Mesenchymal stem cell (in vitro differentiated cells and primary cell): ENCODE results near the gene TRAF1.

Source experiments
- DNase-seq: peaks from one replicate; pipeline ENCODE4 v3.0.0-alpha.2; 2013
- H2AFZ ChIP-seq: one replicate; pipeline ENCODE4 v1.6.1; 2013; ENCODE audit warnings: low read depth, mild to moderate bottlenecking, control low read depth, inconsistent platforms, low read length, moderate library complexity
- H2AK5ac ChIP-seq: 2 replicates; pipeline ENCODE4 v1.6.1; 2013; ENCODE audit warnings: low read length, moderate library complexity, mild to moderate bottlenecking, inconsistent platforms; ENCODE audit not compliant: severe bottlenecking
- H2BK120ac ChIP-seq: one replicate; pipeline ENCODE4 v1.6.1; 2013; ENCODE audit warnings: low read depth, mild to moderate bottlenecking, inconsistent platforms, low read length, moderate library complexity
- H2BK12ac ChIP-seq, 2 experiments: one replicate each; pipeline ENCODE4 v1.6.1; 2013; ENCODE audit warnings: inconsistent platforms in 2 of 2, low read length in 2 of 2, mild to moderate bottlenecking in 2 of 2, moderate library complexity in 2 of 2, control low read depth in 1 of 2
- H2BK15ac ChIP-seq: one replicate; pipeline ENCODE4 v1.6.1; 2013; ENCODE audit warnings: mild to moderate bottlenecking, low read depth, inconsistent platforms; ENCODE audit not compliant: poor library complexity, severe bottlenecking
- H2BK5ac ChIP-seq: 2 replicates; pipeline ENCODE4 v1.6.1; 2013; ENCODE audit warnings: low read depth, mild to moderate bottlenecking, low read length, control low read depth, inconsistent platforms; ENCODE audit not compliant: poor library complexity, severe bottlenecking
- H3K14ac ChIP-seq, 2 experiments: one replicate each; pipeline ENCODE4 v1.6.1; 2013; ENCODE audit warnings: inconsistent platforms in 2 of 2, low read length in 2 of 2, control low read depth in 1 of 2, mild to moderate bottlenecking in 1 of 2, moderate library complexity in 1 of 2
- H3K18ac ChIP-seq, 2 experiments: one replicate each; pipeline ENCODE4 v1.6.1; 2013; ENCODE audit warnings: inconsistent platforms in 2 of 2, low read length in 2 of 2, control low read depth in 1 of 2, low read depth in 1 of 2, mild to moderate bottlenecking in 1 of 2
- H3K23ac ChIP-seq, 2 experiments: one replicate each; pipeline ENCODE4 v1.6.1; 2013; ENCODE audit warnings: inconsistent platforms in 2 of 2, low read length in 2 of 2, mild to moderate bottlenecking in 2 of 2, moderate library complexity in 2 of 2, control low read depth in 1 of 2
- H3K27ac ChIP-seq: 2 replicates; pipeline ENCODE4 v1.5.1; 2013; ENCODE audit warnings: mild to moderate bottlenecking, moderate library complexity, low read length, control low read depth, inconsistent platforms; ENCODE audit not compliant: poor library complexity, severe bottlenecking
- H3K27me3 ChIP-seq, 2 experiments: 2 replicates each; pipeline versions ENCODE4 v1.6.1 to v1.7.0; 2013; ENCODE audit warnings: low read length in 2 of 2, mild to moderate bottlenecking in 2 of 2, moderate library complexity in 2 of 2, control low read depth in 1 of 2, inconsistent platforms in 1 of 2; ENCODE audit not compliant: control insufficient read depth in 1 of 2, insufficient read depth in 1 of 2
- H3K36me3 ChIP-seq, 2 experiments: 2 replicates each; pipeline versions ENCODE4 v1.6.1 to v1.7.0; 2013; ENCODE audit warnings: low read length in 2 of 2, control low read depth in 1 of 2, inconsistent platforms in 1 of 2, low read depth in 1 of 2, mild to moderate bottlenecking in 1 of 2; ENCODE audit not compliant: insufficient read depth in 2 of 2, control insufficient read depth in 1 of 2
- H3K4ac ChIP-seq, 2 experiments: one replicate each; pipeline ENCODE4 v1.6.1; 2013; ENCODE audit warnings: inconsistent platforms in 2 of 2, low read length in 2 of 2, mild to moderate bottlenecking in 2 of 2, moderate library complexity in 2 of 2, control low read depth in 1 of 2, low read depth in 1 of 2
- H3K4me1 ChIP-seq: 2 replicates; pipeline ENCODE4 v1.6.1; 2013; ENCODE audit warnings: low read depth, low read length, control low read depth; ENCODE audit not compliant: control insufficient read depth, insufficient read depth
- H3K4me2 ChIP-seq: 2 replicates; pipeline ENCODE4 v1.6.1; 2013; ENCODE audit warnings: low read length, mild to moderate bottlenecking, inconsistent platforms; ENCODE audit not compliant: poor library complexity, severe bottlenecking
- H3K4me3 ChIP-seq, 2 experiments: 2 replicates each; pipeline versions ENCODE4 v1.5.1 to v1.7.0; 2013; ENCODE audit warnings: low read length in 2 of 2, mild to moderate bottlenecking in 2 of 2, control low read depth in 1 of 2, low read depth in 1 of 2; ENCODE audit not compliant: insufficient read depth in 1 of 2
- H3K79me1 ChIP-seq: replicated peaks from 2 replicates; pipeline ENCODE4 v1.6.1; 2013; ENCODE audit warnings: mild to moderate bottlenecking, control low read depth, low read length, inconsistent platforms; ENCODE audit not compliant: poor library complexity, severe bottlenecking
- H3K9ac ChIP-seq: 2 replicates; pipeline ENCODE4 v1.7.0; 2013; ENCODE audit warnings: mild to moderate bottlenecking, low read length, moderate library complexity
- H3K9me3 ChIP-seq: 2 replicates; pipeline ENCODE4 v1.7.0; 2013; ENCODE audit warnings: mild to moderate bottlenecking, low read length; ENCODE audit not compliant: control insufficient read depth
- H4K8ac ChIP-seq: one replicate; pipeline ENCODE4 v1.6.1; 2013; ENCODE audit warnings: inconsistent platforms, mild to moderate bottlenecking, low read length, moderate library complexity
- H4K91ac ChIP-seq: one replicate; pipeline ENCODE4 v1.6.1; 2013; ENCODE audit warnings: mild to moderate bottlenecking, low read length, inconsistent platforms
- WGBS: methylation state at CpG from one replicate; pipeline ENCODE4 v1.1.7; 2013; ENCODE audit warnings: mixed read lengths; 5-methylcytosine and 5-hydroxymethylcytosine counted together

TRAF1 gene

DNA sequence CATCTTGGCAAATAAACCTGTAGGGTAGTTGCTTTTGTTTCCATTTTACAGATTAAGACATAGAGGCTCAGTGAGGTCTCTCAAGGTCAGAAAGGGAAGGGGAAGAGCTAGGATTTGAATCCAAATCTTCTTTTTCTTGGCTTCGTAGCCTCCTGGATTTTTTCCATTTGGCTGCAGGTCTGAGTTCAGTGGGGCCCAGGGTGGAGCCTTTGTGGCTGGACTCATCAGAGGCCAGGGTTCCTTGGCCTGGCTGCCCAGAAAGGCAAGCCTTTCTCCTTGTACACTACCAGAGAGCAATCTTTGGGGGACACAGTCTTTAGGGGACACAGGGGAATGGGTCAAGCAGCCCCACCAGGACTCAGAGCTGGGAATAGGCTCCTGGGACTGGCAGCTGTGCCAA, 10.5 kb upstream of the TRAF1 start:
- Histone ChIP-seq H2BK120ac (no peak overlapping the region), H2AFZ (no peak overlapping the region), H3K4me2 (no peak overlapping the region), H2BK12ac (no peak overlapping the region), H3K23ac (no peak overlapping the region), H4K91ac (no peak overlapping the region), H3K4ac (peak overlapping the region in 1 of 2 experiments; percentile 49), H3K36me3 (no peaks in the 10 kb centered on the region), H2BK15ac (peak overlapping the region; percentile 86), H3K18ac (peak overlapping the region in 1 of 2 experiments; percentile 65), H2AK5ac (no peak overlapping the region), H3K9ac (peak overlapping the region; percentile 86), H3K27me3 (no peaks in the 10 kb centered on the region), H4K8ac (no peak overlapping the region), H3K14ac (no peak overlapping the region), H3K79me1 (no peaks in the 10 kb centered on the region), H3K4me1 (peaks cover 16% of the 10 kb centered on the region), H3K27ac (no peak overlapping the region), H3K4me3 (no peak overlapping the region), H3K9me3 (no peaks in the 10 kb centered on the region), H2BK5ac (no peak overlapping the region)
- 84% methylated on average over 1 of the region's 1 CpG for WGBS
- DNase-seq = no peak

DNA sequence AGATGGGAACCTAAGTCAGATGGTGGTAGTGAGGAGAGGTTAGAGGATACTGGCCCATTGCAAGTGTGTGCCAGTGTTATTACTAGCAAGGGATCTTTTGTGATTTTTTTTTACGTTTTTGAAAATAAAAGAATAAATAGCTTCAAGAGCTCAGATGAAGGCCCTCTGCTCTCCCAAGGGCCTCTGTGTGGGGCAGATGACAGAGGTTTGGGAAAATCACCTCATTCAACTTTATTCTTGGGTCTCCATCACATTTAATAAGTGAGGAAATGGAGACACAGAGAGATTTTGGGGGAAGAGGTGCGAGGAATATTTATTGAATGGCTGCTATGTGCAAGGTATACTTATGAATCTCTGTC, 10.1 kb upstream of the TRAF1 start:
- Histone ChIP-seq H3K23ac (no peak overlapping the region), H3K9me3 (no peaks in the 10 kb centered on the region), H3K27ac (no peak overlapping the region), H3K9ac (peak overlapping the region; percentile 86), H3K4me1 (peaks cover 20% of the 10 kb centered on the region), H2BK15ac (no peak overlapping the region), H3K4ac (no peak overlapping the region), H3K4me2 (no peak overlapping the region), H4K8ac (no peak overlapping the region), H2AK5ac (no peak overlapping the region), H2BK120ac (no peak overlapping the region), H4K91ac (no peak overlapping the region), H3K36me3 (no peaks in the 10 kb centered on the region), H3K79me1 (no peaks in the 10 kb centered on the region), H3K18ac (no peak overlapping the region), H3K4me3 (no peak overlapping the region), H3K27me3 (no peaks in the 10 kb centered on the region), H2BK12ac (no peak overlapping the region), H2AFZ (no peak overlapping the region), H3K14ac (no peak overlapping the region), H2BK5ac (no peak overlapping the region)
- WGBS = 27% methylated on average over 2 of the region's 2 CpGs
- DNase-seq = no peak

GRCh38 chr9:120936011-120936763, 9.6 kb upstream of the TRAF1 start:
- Histone ChIP-seq H3K18ac (peak overlapping the region; percentile 92 to 98), H2AFZ (no peak overlapping the region)
- WGBS = 37% methylated on average over 10 of the region's 10 CpGs

DNA sequence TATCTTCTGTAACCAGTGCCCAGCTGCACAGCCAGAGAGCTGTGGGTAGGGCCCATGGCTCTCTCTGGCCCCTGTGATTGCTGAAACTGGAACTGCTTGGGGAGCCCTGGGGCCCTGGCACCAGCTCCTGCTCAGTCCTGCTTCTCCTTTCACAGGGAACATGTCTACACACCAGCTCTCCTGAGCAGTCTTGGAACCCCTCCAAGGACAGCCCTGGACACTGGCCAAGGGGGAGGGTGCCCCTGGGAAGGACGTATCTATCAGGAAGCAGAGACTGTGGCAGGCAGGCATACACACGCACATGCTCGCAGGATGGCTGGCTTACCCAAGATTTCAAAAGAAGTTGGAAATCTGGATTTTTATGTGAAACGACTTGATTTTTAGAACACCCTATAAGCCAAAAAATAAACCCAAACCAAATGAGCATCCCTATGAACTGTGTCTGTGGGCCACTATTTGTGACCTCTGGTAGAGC, 8.8 kb upstream of the TRAF1 start:
- H3K14ac ChIP-seq = no peak overlapping the region
- H3K4me1 ChIP-seq = peaks cover 21% of the 10 kb centered on the region
- H2AK5ac ChIP-seq = no peak overlapping the region
- WGBS = 41% methylated on average over 4 of the region's 4 CpGs
- DNase-seq = peak; percentile 93
- no peaks in the 10 kb centered on the region for H3K9me3 ChIP-seq
- peak overlapping the region; percentile 73 for H4K91ac ChIP-seq
- H2BK15ac ChIP-seq = no peak overlapping the region
- H3K18ac ChIP-seq = peak overlapping the region; percentile 84 to 98
- peak overlapping the region; percentile 86 for H3K9ac ChIP-seq
- peak overlapping the region; percentile 96 for H3K27ac ChIP-seq
- peak overlapping the region in 1 of 2 experiments; percentile 73 for H3K4me3 ChIP-seq
- H3K4me2 ChIP-seq = peak overlapping the region; percentile 73
- H3K27me3 ChIP-seq = no peaks in the 10 kb centered on the region
- peak overlapping the region; percentile 81 for H2AFZ ChIP-seq
- no peaks in the 10 kb centered on the region for H3K79me1 ChIP-seq
- H2BK5ac ChIP-seq = peak overlapping the region; percentile 35
- no peak overlapping the region for H4K8ac ChIP-seq
- H3K36me3 ChIP-seq = no peaks in the 10 kb centered on the region
- peak overlapping the region; percentile 40 to 83 for H3K4ac ChIP-seq
- H2BK12ac ChIP-seq = peak overlapping the region in 1 of 2 experiments; percentile 84
- no peak overlapping the region for H3K23ac ChIP-seq
- H2BK120ac ChIP-seq = peak overlapping the region; percentile 82

More at GRCh38 chr9:120936011-120936763, 9.6 kb upstream of the TRAF1 start:
- H2BK120ac ChIP-seq = peak overlapping the region; percentile 84
- H3K4me3 ChIP-seq = peak overlapping the region in 1 of 2 experiments; percentile 73
- peak overlapping the region; percentile 90 for H4K8ac ChIP-seq
- peaks cover 22% of the 10 kb centered on the region for H3K4me1 ChIP-seq
- no peaks in the 10 kb centered on the region for H3K27me3 ChIP-seq
- H2AK5ac ChIP-seq = peak overlapping the region; percentile 44
- no peaks in the 10 kb centered on the region for H3K79me1 ChIP-seq
- H3K4me2 ChIP-seq = peak overlapping the region; percentile 73
- peak overlapping the region; percentile 92 to 98 for H2BK12ac ChIP-seq
- peak overlapping the region in 1 of 2 experiments; percentile 77 for H3K23ac ChIP-seq
- peak overlapping the region; percentile 89 for H4K91ac ChIP-seq
- peak overlapping the region; percentile 88 for H2BK5ac ChIP-seq
- peak overlapping the region; percentile 96 for H3K27ac ChIP-seq
- H3K4ac ChIP-seq = peak overlapping the region; percentile 83 to 94
- DNase-seq = peak; percentile 94
- H3K9me3 ChIP-seq = no peaks in the 10 kb centered on the region
- peak overlapping the region in 1 of 2 experiments; percentile 44 for H3K14ac ChIP-seq
- H2BK15ac ChIP-seq = peak overlapping the region; percentile 96
- H3K36me3 ChIP-seq = no peaks in the 10 kb centered on the region
- peak overlapping the region; percentile 86 for H3K9ac ChIP-seq
